Measurements from ENCODE around the gene FURIN.
"Not testable (repeated sequence)": the region's sequence is repeated elsewhere in the genome, so short reads cannot be mapped to it uniquely, and the experiment has no call there.

GRCh38 chr15:90926766-90927165 is 58.4 kb downstream of the FURIN start:
- TF ChIP-seq CTCF (IDR thresholded peaks at IDR 0.05); ZFX (IDR thresholded peaks at IDR 0.05; ENCODE audit: borderline replicate concordance): not testable (repeated sequence)
